DMS 273 (cell line): Measurements from ENCODE around the gene ANXA5.

ENCODE experiments used
- DNase-seq: peaks from one replicate; lab custom pipeline; 2025; ENCODE audit not compliant: unreplicated experiment; lab: John Stamatoyannopoulos, UW

The ANXA5 gene

GRCh38 chr4:121650741-121651140 lies 46.0 kb downstream of the ANXA5 start:
- DNase-seq, result no peak

GRCh38 chr4:121648516-121648915 lies 48.3 kb downstream of the ANXA5 start:
- no peak for DNase-seq

GRCh38 chr4:121642876-121643585 lies 53.7 kb downstream of the ANXA5 start:
- no peak for DNase-seq

- no peak for DNase-seq
These were observed 54.5 kb downstream of the ANXA5 start for GRCh38 chr4:121642292-121642691.

- no peak for DNase-seq
These were observed 63.1 kb downstream of the ANXA5 start for GRCh38 chr4:121633653-121634052.

- no peak for DNase-seq
These were observed 64.1 kb downstream of the ANXA5 start for GRCh38 chr4:121632636-121633035.
